OCI-LY7 (cell line): ENCODE measurements around the gene ACSM3. TPM values are rescaled to one million over a fixed set of nuclear protein-coding genes. Genes with fewer than 3 reads are reported as not detected.

ENCODE experiments used
- BruUV-seq: library from RNA; stranded (reverse); fragments of 400-500 nt; replicated peaks from 2 replicates; lab custom pipeline; 2021; lab: Mats Ljungman, UMichigan
- CTCF ChIA-PET: fragments of 300-600 bp; sonication (Branson Sonifier 250); formaldehyde crosslinking; loops from one replicate; lab custom pipeline; 2022; ENCODE audit warnings: antibody characterized with exemption; ENCODE audit not compliant: unreplicated experiment; lab: Charles Lee
- POLR2A ChIA-PET: fragments of 300-600 bp; sonication (Branson Sonifier 250); formaldehyde crosslinking; loops from one replicate; lab custom pipeline; 2022; ENCODE audit warnings: antibody characterized with exemption; lab: Charles Lee
- DNase-seq: peaks from one replicate; pipeline ENCODE4 v3.0.0-alpha.2; 2015; ENCODE audit warnings: low spot score
- H2AFZ ChIP-seq: fragments of 200-600 bp; sonication (generic), shearing (Covaris generic); 2 replicates; pipeline ENCODE4 v1.6.1; 2014; ENCODE audit warnings: mild to moderate bottlenecking, antibody characterized with exemption, low read length, moderate library complexity
- H3K27ac ChIP-seq: fragments of 200-600 bp; sonication (generic); 2 replicates; pipeline ENCODE4 v1.5.1; 2014; ENCODE audit warnings: mixed run types, low read depth, mild to moderate bottlenecking, moderate library complexity, low read length, inconsistent platforms; ENCODE audit not compliant: poor library complexity, severe bottlenecking
- H3K36me3 ChIP-seq: fragments of 200-600 bp; sonication (generic); 2 replicates; pipeline ENCODE4 v1.6.1; 2014; ENCODE audit warnings: mild to moderate bottlenecking, antibody characterized with exemption, low read length, moderate library complexity, mixed read lengths; ENCODE audit not compliant: insufficient read depth
- H3K4me1 ChIP-seq: fragments of 200-600 bp; sonication (generic); 2 replicates; pipeline ENCODE4 v1.5.1; 2014; ENCODE audit warnings: mild to moderate bottlenecking, low read length; ENCODE audit not compliant: insufficient read depth, poor library complexity, severe bottlenecking
- H3K4me2 ChIP-seq: fragments of 200-600 bp; sonication (generic); 2 replicates; pipeline ENCODE4 v1.6.1; 2014; ENCODE audit warnings: mild to moderate bottlenecking, low read length
- H3K4me3 ChIP-seq: fragments of 200-600 bp; sonication (generic); 2 replicates; pipeline ENCODE4 v1.5.1; 2014; ENCODE audit warnings: mild to moderate bottlenecking, low read depth, low read length; ENCODE audit not compliant: poor library complexity, severe bottlenecking
- H3K79me2 ChIP-seq: fragments of 200-600 bp; sonication (generic); 2 replicates; pipeline ENCODE4 v1.6.1; 2016; ENCODE audit warnings: low read depth, mild to moderate bottlenecking, low read length, moderate library complexity, mixed read lengths; ENCODE audit not compliant: insufficient read depth
- H3K9me2 ChIP-seq: fragments of 200-600 bp; sonication (generic); 2 replicates; pipeline ENCODE4 v1.6.1; 2016; ENCODE audit warnings: mild to moderate bottlenecking, low read length, mixed read lengths; ENCODE audit not compliant: insufficient read depth
- H3K9me3 ChIP-seq: fragments of 200-600 bp; sonication (generic); 2 replicates; pipeline ENCODE4 v1.6.1; 2014; ENCODE audit warnings: mild to moderate bottlenecking, mixed run types, low read length, mixed read lengths
- H4K20me1 ChIP-seq: fragments of 200-600 bp; sonication (generic); 2 replicates; pipeline ENCODE4 v1.6.1; 2014; ENCODE audit warnings: mild to moderate bottlenecking, antibody characterized with exemption, low read length, moderate library complexity, mixed read lengths; ENCODE audit not compliant: insufficient read depth
- EZH2phosphoT487 ChIP-seq: fragments of 200-600 bp; sonication (generic); IDR thresholded peaks from 2 replicates; pipeline ENCODE4 v1.6.1; 2018; ENCODE audit warnings: low read depth, borderline replicate concordance, mild to moderate bottlenecking, mixed run types, antibody characterized with exemption, low read length, moderate library complexity, mixed read lengths
- intact Hi-C: fragments of 100-400 bp; cut with micrococcal nuclease; formaldehyde crosslinking; loops from one replicate; pipeline ENCODE4 v1.10.0; 2022; ENCODE audit not compliant: unreplicated experiment
- total RNA-seq, 2 experiments: library from RNA; depleted of rRNA in 1 of 2; stranded (reverse); fragments of >200 nt in 1 of 2; shearing (Covaris generic) in 1 of 2; gene quantifications; 2 replicates each; pipeline ENCODE4 v1.2.3, GENCODE V29; 2014 to 2022
- TF ChIP-seq, protein P1 (sequence below): fragments of 200-600 bp; sonication (generic); conservative IDR thresholded peaks from 2 replicates; pipeline ENCODE4 v1.5.1; 2014; ENCODE audit warnings: mild to moderate bottlenecking, antibody characterized with exemption, low read length, moderate library complexity, mixed read lengths

The ACSM3 gene
- total RNA-seq, 2 experiments from 2014 or later: 2.8 to 4.5 TPM

DNA sequence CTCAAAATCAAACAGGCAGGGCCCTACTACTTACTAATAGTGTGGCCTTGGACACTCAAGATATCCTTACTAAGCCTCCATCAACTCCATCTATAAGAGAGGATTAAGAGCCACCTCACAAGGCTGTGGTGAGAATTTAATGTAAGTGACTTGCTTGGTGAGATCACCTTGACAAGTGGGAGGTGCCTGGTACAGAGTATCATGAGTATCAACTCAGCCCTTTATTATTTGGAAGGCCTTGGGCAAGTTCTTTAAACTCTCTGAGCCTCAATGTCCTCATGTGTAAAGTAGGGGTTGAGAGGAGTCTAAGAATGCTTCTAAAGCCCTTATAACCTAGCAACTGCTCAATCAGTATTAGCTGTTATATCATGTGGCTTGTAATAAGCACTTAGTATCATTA is 37.2 kb upstream of the ACSM3 start:
- Histone ChIP-seq H3K9me3 (no peaks in the 10 kb centered on the region), H3K79me2 (no peaks in the 10 kb centered on the region), H3K27ac (no peak overlapping the region), H3K9me2 (no peaks in the 10 kb centered on the region), H2AFZ (no peak overlapping the region), H3K4me2 (no peak overlapping the region), H3K4me3 (no peak overlapping the region), H3K4me1 (no peaks in the 10 kb centered on the region), H3K36me3 (peaks cover 6% of the 10 kb centered on the region; the same call in 1 of the 2 replicates), H4K20me1 (no peaks in the 10 kb centered on the region)
- no peak for DNase-seq
- ChIA-PET POLR2A (no interaction called here), CTCF (no interaction called here)
- intact Hi-C loops: no loop called here
- no TSS peak for BruUV-seq
- TF ChIP-seq, protein P1, sequence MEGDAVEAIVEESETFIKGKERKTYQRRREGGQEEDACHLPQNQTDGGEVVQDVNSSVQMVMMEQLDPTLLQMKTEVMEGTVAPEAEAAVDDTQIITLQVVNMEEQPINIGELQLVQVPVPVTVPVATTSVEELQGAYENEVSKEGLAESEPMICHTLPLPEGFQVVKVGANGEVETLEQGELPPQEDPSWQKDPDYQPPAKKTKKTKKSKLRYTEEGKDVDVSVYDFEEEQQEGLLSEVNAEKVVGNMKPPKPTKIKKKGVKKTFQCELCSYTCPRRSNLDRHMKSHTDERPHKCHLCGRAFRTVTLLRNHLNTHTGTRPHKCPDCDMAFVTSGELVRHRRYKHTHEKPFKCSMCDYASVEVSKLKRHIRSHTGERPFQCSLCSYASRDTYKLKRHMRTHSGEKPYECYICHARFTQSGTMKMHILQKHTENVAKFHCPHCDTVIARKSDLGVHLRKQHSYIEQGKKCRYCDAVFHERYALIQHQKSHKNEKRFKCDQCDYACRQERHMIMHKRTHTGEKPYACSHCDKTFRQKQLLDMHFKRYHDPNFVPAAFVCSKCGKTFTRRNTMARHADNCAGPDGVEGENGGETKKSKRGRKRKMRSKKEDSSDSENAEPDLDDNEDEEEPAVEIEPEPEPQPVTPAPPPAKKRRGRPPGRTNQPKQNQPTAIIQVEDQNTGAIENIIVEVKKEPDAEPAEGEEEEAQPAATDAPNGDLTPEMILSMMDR: no peak
- TF ChIP-seq EZH2phosphoT487: no peak

DNA sequence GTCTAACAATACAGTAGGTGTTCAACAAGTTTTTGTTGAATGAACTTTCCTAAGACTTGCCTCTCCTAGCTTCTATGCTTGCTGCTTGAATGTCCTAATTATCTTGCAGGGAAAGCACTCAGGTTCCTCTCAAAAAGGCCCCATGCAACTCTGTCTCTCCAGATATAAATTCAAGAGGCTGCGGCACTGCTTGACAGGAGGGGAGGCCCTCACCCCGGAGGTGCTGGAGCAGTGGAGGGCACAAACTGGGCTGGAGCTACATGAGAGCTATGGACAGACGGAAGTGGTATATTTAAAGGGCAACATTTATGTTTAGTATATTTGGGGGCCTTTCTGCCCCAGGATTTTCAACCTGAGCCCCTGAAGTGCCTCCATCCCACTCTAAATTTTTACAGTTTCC is 36.6 kb upstream of the ACSM3 start:
- no TSS peak for BruUV-seq
- Histone ChIP-seq H3K27ac (no peak overlapping the region), H2AFZ (no peak overlapping the region), H4K20me1 (no peaks in the 10 kb centered on the region), H3K79me2 (no peaks in the 10 kb centered on the region), H3K36me3 (peaks cover 6% of the 10 kb centered on the region; the same call in 1 of the 2 replicates), H3K9me3 (no peaks in the 10 kb centered on the region), H3K4me1 (no peaks in the 10 kb centered on the region), H3K4me3 (no peak overlapping the region), H3K4me2 (no peak overlapping the region), H3K9me2 (no peaks in the 10 kb centered on the region; the same call in 1 of the 2 replicates)
- TF ChIP-seq, protein P1: no peak
- no peak for TF ChIP-seq EZH2phosphoT487
- intact Hi-C loops: no loop called here
- DNase-seq: no peak
- ChIA-PET CTCF (no interaction called here), POLR2A (no interaction called here)

DNA sequence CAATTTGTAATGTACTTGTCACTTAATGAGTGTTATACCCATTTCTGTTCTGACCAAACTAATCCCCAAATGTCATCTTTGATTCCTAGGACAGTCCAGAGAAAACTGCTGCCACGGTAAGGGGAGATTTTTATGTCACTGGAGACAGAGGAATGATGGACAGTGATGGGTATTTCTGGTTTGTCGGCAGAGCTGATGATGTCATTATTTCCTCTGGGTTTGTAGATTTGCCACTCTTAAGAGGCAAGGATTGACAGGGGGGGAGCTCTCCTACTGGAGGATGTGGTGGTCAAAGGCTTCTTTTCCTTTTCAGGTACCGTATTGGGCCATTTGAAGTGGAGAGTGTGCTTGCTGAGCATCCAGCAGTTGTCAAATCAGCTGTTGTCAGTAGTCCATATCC is 34.7 kb upstream of the ACSM3 start:
- Histone ChIP-seq H4K20me1 (no peaks in the 10 kb centered on the region), H3K36me3 (peaks cover 13% of the 10 kb centered on the region), H3K9me2 (no peaks in the 10 kb centered on the region; the same call in 1 of the 2 replicates), H3K4me2 (no peak overlapping the region), H3K4me3 (no peak overlapping the region), H3K79me2 (no peaks in the 10 kb centered on the region), H3K4me1 (no peaks in the 10 kb centered on the region), H2AFZ (no peak overlapping the region), H3K27ac (no peak overlapping the region), H3K9me3 (no peaks in the 10 kb centered on the region)
- no peak for TF ChIP-seq EZH2phosphoT487
- TF ChIP-seq, protein P1: no peak
- no TSS peak for BruUV-seq
- no peak for DNase-seq
- ChIA-PET CTCF (no interaction called here), POLR2A (no interaction called here)
- intact Hi-C loops: no loop called here
